GM19324 (cell line): ENCODE data around the gene DHX32.
"Not testable (repeated sequence)": the region's sequence is repeated elsewhere in the genome, so short reads cannot be mapped to it uniquely, and the experiment has no call there.

Source experiments
- ATAC-seq: cut with Tn5 transposase; IDR thresholded peaks from one replicate; pipeline ENCODE4 v1.9.1; 2021; ENCODE audit warnings: mild to moderate bottlenecking, moderate library complexity; ENCODE audit not compliant: unreplicated experiment, low FRiP score

Gene DHX32

DNA sequence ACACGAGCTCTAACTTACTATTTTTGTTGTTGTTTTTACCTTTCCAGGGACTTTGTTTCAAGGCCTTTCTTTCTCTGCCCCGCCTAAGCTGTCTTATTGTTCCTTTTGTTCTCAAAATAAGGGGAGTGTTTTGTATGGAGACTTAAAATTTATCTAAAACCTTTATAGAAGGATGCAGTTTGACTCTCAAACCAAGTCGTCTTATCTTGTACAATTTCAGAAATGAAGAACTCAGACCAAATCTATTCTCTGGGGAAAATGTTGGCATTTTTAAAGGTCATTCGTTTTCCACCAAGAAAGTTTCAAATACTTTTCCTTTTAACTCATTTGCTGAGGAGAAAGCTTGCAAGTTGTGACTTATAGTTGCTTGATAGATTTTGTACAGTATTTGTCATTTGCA, 16.2 kb upstream of the DHX32 start:
- ATAC-seq = not testable (repeated sequence)

DNA sequence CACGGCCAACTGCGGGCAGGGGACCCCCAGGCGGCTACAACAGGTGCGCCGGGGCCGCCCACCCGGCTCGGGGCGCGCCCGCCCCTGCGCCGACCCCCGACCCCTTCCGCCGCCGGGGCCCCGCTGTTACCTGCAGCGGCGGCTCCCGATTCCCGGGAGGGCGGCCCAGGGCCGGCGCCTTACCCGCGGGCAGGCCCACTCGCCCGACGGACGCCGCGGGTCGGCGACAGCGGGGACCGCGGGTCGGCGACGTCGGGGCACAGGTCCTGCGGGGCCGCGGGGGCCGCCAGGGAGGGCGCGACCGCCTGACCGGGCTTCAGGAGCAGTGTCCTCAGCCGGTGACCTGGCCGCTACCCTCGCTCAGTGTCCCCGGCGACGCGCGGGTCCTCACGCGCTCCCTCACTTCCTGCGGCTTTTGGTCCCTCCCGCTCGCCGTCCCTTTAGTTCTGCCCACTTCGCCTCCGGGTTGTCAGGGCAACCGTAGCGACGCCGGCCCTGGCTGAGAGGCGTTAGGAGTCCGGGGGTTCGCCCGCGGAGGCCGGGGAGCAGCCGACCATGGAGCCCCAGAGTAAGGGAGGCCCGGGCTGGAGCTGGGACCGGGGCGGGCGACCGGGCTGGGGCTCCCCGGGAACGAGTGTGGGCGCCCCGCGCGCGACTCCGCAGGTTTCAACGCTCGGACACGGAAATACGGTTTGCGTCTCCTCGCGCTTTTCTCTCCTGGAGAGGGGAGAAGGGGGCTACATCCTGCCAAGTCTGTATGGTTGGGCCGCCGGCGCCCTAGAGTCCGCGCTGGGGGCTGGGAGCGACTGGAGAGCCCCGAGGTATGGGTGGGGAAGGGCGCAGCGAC, 15.2 kb upstream of the DHX32 start, which contains the start of gene FANK1:
TSS of gene FANK1 (plus strand) at position 477 of the 847 bp plus-strand sequence. CDS start at position 556, 79 bp downstream.
- peak; percentile 91 for ATAC-seq

DNA sequence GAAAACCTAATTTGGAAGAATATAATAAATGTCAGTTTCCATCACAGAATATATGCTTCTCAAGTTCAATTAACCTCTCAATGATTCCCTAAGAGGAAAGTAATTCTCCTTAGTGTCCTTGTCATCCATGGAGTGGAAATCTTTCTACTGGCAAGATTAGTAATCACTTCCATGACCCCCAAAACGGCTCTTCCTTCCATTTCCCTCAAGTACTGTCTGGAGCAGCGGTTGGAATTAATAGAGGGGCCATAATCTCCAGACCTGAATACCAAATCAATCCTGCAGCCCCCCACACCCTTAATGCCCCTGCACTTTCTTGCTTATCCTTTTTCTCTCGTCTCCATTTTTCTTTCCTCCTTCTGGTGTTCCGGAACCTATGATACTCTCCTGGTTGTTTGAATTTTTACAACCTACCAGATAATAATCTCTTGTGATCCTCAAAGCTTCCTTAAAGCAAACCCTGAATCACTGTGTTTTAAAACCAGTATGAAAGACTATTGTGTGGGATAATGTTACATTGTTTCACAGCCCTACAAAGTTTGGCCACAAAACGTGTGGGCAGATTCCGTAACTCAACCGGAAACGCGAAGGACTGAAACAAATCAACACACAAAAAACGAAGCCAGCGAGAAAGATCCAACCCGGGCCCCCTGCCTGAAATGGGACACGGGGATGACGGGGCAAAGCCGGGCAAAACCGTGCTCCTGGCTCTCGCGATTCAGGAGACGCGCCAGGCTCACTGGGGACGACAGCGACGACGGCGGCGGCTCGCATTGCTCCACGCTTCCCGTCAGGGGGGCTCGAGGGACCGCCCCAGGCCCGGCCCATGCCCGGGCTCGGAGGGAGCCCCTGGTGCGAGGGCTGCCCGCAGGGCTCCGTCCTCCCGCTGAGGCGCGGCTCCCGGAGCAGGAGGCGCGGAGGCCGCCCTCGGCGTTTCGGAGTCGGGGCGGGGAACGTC, 14.3 kb upstream of the DHX32 start:
- ATAC-seq = peak; percentile 55

DNA sequence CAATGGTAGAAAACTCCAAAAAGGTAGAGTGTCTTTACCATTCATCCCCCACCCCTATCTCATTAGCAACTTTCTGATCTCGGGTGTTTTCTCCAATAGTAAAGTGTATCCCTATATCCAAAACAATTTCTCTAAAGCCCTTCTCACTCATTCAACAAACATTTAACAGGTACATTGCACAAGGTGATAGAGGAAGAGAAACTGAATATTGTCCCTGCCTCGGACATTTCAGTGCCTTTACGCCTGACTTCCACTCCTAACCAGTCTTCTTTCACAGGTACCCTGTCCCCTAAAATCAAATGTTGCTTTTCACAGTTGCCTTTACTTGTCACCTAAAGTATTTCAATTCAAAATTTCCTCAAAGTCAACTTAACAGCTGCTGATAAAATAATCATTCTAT, 13.1 kb upstream of the DHX32 start:
- not testable (repeated sequence) for ATAC-seq

DNA sequence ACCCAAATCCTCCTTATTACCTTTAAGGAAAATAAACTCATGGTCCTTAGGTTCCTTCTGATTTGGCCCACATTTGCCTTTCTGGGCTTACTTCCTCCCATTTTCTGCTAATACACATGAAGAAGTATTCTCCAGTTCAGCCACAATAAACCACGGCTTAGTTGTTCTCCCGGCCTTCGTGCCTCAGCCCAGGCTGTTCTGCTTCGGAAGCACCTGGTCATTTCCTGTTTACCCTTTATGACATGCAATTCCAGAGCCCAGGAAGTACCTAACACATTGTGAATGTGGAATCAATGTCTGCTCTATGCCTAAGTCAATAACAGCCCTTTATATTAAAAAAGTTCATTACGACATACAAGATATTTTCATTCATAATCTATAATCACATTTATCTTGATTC, 11.3 kb upstream of the DHX32 start:
- not testable (repeated sequence) for ATAC-seq

DNA sequence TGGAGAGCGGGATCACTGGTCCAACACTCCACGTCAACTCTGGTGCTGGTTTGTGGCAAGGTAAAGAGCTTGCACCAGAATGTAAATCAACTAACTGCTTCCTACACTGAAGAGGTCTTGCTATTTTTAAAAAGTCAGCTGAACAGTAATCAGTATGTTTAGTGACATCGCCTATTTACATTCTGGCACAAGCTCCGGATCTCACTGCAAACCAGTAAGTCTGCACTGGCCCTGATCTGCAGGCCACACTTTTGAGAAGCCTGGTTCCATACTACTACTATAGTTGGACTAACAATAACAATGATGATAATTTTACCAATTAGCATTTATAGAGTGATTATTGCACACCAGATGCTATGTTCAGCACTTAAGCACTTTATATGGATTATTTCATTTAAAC, 8.3 kb upstream of the DHX32 start:
- not testable (repeated sequence) for ATAC-seq

DNA sequence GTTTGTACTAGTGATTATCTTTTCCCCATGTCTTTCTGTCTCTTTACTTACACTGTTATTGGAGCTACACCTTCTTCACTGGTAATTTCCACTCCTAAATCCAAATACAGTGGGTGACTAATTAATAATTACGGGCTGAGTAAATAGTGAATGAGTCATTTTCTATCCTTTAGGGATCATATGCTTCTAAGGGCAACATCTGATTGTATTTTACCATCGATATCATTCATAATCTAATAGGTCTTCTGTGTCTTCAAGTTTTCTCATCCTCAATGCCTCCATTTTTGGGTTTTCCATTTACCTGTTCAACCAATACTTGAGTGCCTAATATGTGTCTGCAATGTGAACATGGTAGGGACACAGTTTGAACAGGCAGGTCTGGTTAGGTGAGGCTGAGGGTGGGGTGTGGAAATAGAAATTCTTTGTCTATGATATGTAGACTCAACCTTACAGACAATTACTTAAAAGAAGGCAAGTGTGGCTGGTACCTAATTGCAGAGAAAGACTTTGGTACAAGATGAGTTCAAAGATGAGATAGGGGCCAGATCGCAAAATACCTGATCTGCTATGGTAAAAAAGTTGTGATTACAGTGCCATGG, 5.9 kb upstream of the DHX32 start:
- ATAC-seq = no peak

DNA sequence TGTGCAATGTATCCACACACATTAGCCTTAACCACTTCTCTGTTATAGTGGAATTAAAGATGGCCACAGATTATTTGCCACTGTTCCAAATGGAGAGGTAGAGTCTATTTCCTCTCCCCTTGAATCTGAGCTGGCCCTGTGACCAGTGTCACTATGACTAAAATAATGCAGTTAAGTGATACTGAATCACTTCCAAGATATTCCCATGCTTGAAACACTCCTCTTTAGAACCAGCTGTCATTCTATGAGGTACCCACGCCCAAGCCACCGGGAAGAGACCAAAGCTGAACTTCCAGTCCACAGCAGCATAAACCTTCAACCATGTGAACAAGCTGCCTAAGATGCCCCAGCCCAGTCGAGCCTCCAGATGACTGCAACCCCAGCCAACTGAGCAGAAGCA, 2.1 kb upstream of the DHX32 start:
- ATAC-seq = no peak

DNA sequence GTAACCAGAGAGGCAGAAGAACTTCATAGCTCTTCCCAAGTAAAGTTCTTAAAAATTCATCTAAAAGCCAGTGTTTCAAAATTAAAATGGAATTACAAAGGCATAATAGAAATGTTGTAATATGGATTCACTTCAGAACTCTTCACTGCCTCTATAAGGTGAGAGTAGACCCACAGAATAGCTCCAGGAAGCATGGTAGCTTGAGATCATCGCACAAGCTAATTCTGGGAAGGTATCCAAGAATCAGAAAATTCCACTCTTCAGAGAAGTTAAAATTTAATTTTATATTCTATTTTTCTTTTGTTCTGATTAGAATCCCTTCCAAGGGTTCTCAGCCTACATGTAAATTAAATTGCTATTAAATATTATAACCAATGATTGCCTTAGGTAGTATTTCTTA, 1.5 kb upstream of the DHX32 start:
- no peak for ATAC-seq

DNA sequence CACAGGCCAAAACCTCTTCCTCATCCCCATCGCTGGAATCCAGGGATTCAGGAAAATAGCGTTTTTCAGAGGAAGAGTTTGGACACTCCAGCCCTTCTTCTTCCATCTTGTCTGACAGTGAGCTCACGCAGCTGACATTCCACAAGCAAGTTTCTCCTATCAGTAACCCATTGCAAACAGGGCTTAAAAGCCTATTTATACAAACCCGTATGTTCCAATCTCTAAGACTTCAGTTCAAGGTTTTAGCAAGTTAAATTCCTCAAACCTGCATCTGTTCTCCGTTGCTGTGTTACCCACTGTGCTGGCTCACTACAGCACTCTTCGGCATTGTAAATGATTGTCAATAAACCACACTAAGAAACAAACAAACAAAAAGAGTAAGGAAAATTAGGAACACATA, 373 bp downstream of the DHX32 start:
- no peak for ATAC-seq

DNA sequence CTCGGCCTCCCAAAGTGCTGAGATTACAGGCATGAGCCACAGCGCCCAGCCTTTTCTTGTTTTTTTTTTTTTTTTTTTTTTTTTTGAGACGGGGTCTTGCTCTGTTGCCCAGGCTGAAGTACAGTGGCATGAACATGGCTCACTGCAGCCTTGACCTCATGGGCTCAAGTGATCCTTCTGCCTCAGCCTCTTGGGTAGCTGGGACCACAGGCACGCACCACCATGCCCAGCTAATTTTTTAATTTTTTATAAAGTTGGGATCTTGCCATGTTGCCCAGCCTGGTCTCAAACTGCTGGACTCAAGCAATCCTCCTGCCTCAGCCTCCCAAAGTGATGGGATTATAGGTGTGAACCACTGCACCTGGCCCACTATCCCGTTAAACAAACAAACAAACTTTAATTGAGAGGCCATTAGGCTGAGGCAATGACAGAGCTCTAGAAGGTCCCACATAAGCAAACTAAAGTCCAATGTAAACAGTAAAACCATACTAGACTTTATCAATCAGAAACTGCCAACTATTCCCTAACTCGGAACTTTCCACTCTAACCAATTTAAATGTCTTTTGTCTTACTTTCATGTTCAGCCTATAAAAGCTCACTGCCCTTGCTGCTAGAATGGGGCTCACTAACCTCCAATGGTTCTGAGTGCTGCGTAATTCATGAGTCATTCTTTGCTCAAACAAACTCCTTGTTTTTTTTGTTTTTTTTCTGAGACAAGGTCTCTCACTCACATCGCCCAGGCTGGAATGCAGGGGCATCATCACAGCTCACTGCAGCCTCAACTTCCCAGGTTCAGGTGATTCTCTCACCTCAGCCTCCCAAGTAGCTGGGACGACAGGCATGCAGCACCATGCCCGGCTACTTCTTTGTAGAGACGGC, 1.9 kb downstream of the DHX32 start:
- ATAC-seq = no peak

DNA sequence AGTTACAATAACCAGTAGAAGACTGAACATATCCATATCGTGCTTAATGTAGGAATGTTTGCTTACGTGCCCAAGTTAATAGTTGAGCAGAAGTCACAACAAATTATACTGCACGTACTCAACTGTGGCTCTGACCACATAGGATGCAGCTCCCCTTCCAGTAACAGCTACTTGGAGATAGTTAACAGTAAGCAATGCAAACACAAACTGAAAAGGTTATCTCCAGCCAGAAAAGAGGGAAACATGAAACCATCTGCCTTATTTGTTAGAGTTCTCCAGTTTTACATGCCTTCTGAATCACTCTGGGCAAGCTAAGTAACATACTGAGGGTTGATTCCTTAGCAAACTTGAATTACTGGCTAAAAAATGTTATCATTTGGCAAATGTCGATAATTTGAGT, 9.8 kb downstream of the DHX32 start:
- ATAC-seq = no peak

DNA sequence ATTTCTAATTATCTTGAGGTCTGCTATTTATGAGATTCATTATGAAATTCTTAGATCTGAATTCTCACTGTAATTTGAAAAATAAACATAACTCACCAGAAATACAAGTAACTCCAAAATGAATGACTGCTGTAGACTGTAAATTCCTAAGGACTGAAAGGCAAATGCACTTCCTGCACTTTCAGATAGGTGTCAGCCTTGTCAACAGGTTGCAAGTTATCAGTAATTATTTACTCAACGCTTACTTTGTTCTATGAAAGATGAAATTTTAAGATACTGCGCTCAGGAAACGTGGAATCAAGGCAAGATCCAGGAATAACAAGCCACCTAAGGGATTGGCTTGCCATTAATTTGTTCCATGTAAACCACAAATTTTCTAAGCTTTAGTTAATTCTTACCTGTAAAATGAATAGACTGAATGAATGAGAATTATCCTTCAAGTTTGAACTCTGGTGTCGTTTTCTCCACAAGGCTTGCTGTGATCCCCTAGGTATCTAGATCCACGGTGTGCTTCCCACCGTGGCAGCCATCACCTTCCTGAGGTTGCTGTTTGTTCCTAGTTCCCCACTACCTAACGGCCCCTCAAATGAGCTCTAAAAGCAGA, 12.6 kb downstream of the DHX32 start:
- no peak for ATAC-seq

DNA sequence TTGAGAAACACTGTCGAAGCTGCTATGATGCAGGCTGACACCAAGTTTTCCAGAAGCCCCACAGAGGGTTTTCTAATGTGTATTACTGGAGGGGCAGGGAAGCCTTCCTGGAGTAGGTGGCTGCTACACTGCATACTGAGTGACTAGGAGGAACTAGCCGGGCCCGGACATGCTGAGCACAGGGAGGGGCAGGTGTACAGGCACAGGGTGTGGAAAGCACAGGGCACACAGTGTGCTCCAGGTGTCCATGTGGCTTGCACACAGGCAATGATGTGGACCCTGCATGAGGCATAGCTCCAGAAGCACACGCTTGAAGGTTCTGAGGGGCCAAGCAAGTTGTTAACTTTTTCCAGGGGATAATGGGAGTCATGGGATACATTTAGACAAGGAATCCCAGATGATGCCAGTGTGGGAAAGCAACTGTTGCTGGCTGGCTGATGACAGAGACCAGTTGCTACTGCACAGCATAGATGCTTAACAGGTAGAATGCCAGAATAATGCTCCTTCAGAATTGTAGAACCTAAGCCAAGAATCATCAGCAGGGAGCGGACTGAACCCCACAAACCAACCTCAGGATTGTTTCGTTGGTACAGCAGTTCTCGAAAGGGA, 14.6 kb downstream of the DHX32 start:
- ATAC-seq = no peak

DNA sequence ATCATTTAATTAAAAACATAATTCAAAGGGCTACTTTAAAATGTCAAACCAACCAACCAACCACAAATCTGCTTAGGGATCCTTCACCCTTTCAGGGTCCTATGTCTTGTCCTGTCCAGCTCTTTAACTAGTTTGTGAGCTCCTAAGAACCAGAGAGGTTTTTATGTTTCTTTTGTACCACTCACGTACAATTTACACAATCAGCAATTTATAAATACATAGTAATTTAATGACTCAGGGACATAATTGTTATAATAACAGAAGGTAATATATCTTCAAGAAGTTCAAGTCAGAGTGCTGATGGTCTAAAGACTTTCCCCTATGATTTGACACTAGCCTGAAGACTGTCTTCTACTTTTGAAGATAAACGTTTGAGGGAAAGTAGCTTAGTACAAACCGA, 16.0 kb downstream of the DHX32 start:
- no peak for ATAC-seq

DNA sequence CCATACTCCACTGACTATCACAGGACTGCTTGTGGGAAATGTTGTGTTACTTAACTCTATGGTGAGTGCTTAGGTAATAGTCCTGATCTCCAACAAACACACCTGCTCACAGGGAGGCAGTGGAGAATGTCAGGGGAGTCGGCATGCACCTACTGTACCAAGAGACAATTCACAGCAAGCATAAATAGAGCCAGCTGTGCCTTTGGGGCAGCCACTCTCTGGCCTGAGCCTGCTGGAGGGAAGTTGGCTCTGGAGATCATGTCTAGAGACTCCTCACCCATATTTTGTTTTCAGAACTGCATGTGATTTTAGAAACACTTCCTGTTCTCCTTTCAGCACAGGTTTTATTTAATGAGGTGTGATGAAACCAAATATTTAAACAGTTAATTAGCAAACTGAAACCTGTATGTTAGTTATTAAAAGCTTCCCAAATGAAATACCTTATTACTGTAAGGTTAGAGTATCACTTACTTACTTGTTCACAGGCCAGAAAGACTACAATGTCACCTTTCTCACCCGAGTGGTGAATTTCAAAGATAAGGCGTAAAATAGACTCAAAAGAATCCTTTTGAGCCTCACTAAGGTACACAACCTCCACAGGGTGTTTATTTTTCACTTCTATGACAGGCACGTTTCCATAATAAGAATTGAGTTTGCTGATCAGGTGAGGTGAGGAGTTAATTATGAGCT, 21.8 kb downstream of the DHX32 start:
- no peak for ATAC-seq

DNA sequence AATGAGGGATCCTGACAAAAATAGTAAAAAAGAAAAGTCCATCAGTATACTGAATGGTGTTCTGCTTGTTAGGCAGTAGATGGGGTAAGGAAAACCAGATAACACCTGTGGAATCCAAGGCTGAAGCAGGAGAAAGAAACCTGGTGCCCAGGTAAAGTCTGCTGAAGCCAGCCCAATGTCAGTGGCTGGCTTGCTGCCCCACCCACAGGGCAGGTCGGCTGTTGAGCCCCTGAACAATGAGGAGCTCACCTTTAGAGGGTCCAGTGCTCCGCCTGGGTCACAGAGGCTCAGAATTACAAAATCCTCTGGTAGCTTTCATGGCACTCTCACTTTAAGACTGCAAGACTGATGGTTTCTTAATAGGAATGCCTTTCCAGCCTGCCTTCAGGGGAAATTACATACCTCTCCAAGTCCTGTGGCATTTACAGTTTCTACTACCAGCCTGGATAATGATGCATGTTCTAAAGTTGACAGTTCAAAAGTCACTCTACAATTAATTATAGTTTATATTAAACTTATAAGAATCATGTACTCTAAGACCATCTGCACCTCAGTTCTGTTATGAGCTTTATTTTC, 23.8 kb downstream of the DHX32 start:
- no peak for ATAC-seq

DNA sequence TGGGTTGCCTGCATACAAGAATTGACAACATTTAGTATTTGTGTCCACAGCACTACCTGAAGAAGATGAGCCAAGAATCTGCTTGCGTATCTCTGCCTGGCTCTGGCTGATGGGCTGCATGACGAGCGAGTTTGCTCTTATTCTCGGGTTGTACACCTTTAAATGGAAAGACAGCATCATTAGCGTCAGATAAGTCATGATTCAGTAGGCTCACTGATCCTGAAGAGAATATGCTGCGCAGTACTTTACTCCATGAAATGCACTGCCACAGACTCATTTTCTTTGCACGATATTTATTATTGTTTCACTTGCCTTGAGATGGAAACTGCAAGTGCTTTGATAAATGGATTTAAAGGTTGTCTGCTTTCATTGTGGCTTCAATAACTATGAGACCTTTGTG, 28.6 kb downstream of the DHX32 start:
- no peak for ATAC-seq
